Measurements from ENCODE around the gene CNN3.

DNA sequence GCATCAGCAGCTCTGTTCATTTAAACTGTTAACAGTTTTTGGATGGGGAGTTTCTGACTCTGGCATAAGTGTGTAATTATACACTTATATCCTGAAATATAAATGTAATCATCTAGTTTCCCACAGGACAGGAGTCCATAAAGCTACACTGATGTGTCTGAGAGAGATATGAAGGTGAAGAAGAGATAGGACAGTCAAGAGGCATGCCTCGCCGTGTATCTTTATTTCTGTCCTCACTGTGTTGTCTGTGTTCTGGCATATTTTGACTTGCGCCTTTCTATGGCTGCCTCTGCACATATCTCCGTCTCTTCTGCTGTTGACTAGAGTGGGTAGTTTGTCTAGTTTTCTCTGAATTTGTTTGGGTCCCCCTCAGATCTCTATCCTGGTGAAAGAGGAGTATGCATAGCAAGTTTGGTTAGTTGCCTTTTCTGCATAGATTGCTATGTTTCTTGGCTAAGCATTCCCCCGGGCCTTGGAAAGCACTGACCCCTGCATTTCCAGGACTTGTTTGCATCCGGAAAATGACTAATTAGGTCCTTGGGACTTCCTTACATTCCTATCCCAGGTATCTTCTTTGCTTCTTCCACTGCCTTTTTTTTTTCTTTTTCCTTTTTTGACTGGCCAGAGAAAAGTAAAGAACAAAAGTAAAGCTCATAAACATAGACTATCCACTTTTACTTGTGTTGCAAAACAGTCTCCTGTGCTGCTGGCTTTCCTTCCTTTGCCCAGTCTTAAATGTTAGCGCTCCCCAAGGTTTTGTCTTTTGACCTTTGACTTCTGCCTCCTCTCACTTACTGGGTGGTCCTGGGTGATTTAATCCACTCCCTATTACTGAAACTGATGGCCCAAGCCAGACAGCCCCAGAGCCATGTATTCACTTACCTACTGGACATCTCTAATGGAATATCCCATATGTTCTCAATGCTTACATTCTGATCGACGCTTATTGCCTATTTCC, 27.6 kb upstream of the CNN3 start:
- no peak for TF ChIP-seq EZH2 (IDR thresholded peaks at IDR 0.05; ENCODE audit: borderline replicate concordance, insufficient read depth, low read depth, low read length, poor library complexity, severe bottlenecking)
- TF ChIP-seq, protein P1, sequence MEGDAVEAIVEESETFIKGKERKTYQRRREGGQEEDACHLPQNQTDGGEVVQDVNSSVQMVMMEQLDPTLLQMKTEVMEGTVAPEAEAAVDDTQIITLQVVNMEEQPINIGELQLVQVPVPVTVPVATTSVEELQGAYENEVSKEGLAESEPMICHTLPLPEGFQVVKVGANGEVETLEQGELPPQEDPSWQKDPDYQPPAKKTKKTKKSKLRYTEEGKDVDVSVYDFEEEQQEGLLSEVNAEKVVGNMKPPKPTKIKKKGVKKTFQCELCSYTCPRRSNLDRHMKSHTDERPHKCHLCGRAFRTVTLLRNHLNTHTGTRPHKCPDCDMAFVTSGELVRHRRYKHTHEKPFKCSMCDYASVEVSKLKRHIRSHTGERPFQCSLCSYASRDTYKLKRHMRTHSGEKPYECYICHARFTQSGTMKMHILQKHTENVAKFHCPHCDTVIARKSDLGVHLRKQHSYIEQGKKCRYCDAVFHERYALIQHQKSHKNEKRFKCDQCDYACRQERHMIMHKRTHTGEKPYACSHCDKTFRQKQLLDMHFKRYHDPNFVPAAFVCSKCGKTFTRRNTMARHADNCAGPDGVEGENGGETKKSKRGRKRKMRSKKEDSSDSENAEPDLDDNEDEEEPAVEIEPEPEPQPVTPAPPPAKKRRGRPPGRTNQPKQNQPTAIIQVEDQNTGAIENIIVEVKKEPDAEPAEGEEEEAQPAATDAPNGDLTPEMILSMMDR (IDR thresholded peaks at IDR 0.05), result no peak

Measured in B cell (primary cell).